KMS-11 (cell line): Measurements from ENCODE around the gene RAB40C.

Experiments used
- H2AFZ ChIP-seq: fragments of 200-600 bp; sonication (generic); 2 replicates; pipeline ENCODE4 v1.6.1; 2016; ENCODE audit warnings: antibody characterized with exemption, mixed run types, low read depth
- H3K27ac ChIP-seq: fragments of 200-600 bp; sonication (generic); 2 replicates; pipeline ENCODE4 v1.6.1; 2016; ENCODE audit warnings: mild to moderate bottlenecking, mixed run types
- H3K27me3 ChIP-seq: fragments of 200-600 bp; sonication (generic); 2 replicates; pipeline ENCODE4 v1.6.1; 2017; ENCODE audit warnings: mild to moderate bottlenecking, low read depth, mixed run types, moderate library complexity; ENCODE audit not compliant: insufficient read depth
- H3K36me3 ChIP-seq: fragments of 200-600 bp; sonication (generic); 2 replicates; pipeline ENCODE4 v1.6.1; 2017; ENCODE audit warnings: mild to moderate bottlenecking, mixed run types; ENCODE audit not compliant: insufficient read depth
- H3K4me1 ChIP-seq: fragments of 200-600 bp; sonication (generic); 2 replicates; pipeline ENCODE4 v1.6.1; 2016; ENCODE audit warnings: mild to moderate bottlenecking, low read depth, mixed run types; ENCODE audit not compliant: poor library complexity, severe bottlenecking
- H3K4me2 ChIP-seq: fragments of 200-600 bp; sonication (generic); 2 replicates; pipeline ENCODE4 v1.7.0; 2016; ENCODE audit warnings: mild to moderate bottlenecking, mixed run types
- H3K4me3 ChIP-seq: fragments of 200-600 bp; sonication (generic); IDR thresholded peaks from 2 replicates; pipeline ENCODE4 v1.6.1; 2017; ENCODE audit warnings: low read depth, low read length, mixed read lengths; ENCODE audit not compliant: insufficient read depth
- H3K79me2 ChIP-seq: fragments of 200-600 bp; sonication (generic); 2 replicates; pipeline ENCODE4 v1.6.1; 2016; ENCODE audit warnings: low read depth, mixed run types; ENCODE audit not compliant: insufficient read depth
- H3K9ac ChIP-seq: fragments of 200-600 bp; sonication (generic); 2 replicates; pipeline ENCODE4 v1.6.1; 2016; ENCODE audit warnings: mild to moderate bottlenecking, mixed run types
- H4K20me1 ChIP-seq: fragments of 200-600 bp; sonication (generic); 2 replicates; pipeline ENCODE4 v1.6.1; 2016; ENCODE audit warnings: mild to moderate bottlenecking, mixed run types; ENCODE audit not compliant: insufficient read depth
- TF ChIP-seq, protein P1 (sequence below): fragments of 200-600 bp; sonication (generic); conservative IDR thresholded peaks from 2 replicates; pipeline ENCODE4 v1.6.1; 2017; ENCODE audit warnings: low read depth, mild to moderate bottlenecking, antibody characterized with exemption, low read length, moderate library complexity, mixed read lengths

Gene RAB40C

DNA sequence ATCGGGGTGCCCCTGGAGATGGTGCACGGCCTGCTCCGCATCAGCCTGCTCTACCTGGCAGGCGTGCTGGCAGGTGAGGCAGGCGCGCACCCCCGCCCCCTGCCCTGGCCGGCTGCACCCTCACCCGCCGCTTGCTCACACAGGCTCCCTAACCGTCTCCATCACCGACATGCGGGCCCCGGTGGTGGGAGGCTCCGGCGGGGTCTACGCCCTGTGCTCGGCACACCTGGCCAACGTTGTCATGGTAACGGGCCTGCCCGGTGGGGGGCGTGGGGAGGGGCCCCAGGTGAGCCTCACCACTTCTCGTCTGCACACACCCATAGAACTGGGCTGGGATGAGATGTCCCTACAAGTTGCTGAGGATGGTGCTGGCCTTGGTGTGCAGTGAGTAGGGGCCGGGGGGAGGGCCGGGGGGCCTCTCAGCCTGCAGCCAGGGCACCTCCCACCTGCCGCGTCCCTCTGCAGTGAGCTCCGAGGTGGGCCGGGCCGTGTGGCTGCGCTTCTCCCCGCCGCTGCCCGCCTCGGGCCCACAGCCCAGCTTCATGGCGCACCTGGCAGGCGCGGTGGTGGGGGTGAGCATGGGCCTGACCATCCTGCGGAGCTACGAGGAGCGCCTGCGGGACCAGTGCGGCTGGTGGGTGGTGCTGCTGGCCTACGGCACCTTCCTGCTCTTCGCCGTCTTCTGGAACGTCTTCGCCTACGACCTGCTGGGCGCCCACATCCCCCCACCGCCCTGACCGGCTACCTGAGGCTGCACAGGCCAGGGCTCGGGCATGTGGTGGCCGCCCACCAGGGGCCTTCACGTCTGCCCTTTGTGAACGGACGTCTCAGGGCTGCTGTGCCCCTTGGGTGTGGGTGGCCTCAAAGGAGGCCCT lies 87.7 kb downstream of the RAB40C start:
- Histone ChIP-seq H3K36me3 (peaks cover 3% of the 10 kb centered on the region; the same call in 1 of the 2 replicates), H4K20me1 (no peaks in the 10 kb centered on the region), H3K9ac (no peak overlapping the region), H2AFZ (no peak overlapping the region), H3K79me2 (peaks cover 18% of the 10 kb centered on the region), H3K4me2 (no peak overlapping the region), H3K4me1 (no peaks in the 10 kb centered on the region), H3K27ac (no peak overlapping the region), H3K4me3 (no peak overlapping the region), H3K27me3 (no peaks in the 10 kb centered on the region)
- TF ChIP-seq, protein P1, sequence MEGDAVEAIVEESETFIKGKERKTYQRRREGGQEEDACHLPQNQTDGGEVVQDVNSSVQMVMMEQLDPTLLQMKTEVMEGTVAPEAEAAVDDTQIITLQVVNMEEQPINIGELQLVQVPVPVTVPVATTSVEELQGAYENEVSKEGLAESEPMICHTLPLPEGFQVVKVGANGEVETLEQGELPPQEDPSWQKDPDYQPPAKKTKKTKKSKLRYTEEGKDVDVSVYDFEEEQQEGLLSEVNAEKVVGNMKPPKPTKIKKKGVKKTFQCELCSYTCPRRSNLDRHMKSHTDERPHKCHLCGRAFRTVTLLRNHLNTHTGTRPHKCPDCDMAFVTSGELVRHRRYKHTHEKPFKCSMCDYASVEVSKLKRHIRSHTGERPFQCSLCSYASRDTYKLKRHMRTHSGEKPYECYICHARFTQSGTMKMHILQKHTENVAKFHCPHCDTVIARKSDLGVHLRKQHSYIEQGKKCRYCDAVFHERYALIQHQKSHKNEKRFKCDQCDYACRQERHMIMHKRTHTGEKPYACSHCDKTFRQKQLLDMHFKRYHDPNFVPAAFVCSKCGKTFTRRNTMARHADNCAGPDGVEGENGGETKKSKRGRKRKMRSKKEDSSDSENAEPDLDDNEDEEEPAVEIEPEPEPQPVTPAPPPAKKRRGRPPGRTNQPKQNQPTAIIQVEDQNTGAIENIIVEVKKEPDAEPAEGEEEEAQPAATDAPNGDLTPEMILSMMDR: no peak

DNA sequence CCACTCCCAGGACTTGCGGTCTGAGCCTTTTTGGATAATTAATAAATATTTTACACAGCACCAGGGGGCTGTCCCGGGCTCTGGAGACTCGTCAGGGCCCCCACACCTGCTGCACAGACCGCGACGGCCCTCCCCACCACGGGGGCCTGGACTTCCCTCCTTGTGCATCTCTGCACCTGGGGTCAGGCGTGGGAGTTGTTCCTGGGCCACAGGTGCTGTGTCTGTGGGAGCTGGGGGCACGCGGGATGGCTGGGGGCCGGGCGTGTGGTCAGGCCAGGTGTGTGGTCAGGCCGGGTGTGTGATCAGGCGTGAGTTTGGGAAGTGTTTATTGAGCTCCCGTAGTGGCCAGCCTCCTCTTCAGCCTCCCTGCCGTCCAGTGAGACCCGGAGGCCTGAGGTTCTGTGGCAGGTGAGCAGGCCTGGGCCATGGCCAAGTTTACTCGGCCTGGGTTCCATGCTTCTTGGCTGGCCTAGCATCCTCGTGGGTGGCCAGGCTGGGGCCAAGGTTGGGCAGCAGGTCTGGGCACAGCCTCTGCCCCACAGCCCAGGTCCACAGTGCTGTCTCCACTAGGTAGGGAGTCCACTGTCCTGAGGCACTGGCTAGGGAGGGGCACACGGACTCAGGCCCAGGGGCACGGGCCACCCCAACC lies 88.5 kb downstream of the RAB40C start:
- no peaks in the 10 kb centered on the region; the same call in 1 of the 2 replicates for H3K36me3 ChIP-seq
- H3K79me2 ChIP-seq: peaks cover 18% of the 10 kb centered on the region
- no peak overlapping the region for H3K4me3 ChIP-seq
- H2AFZ ChIP-seq: no peak overlapping the region
- H4K20me1 ChIP-seq: no peaks in the 10 kb centered on the region
- H3K4me2 ChIP-seq: no peak overlapping the region
- H3K27ac ChIP-seq: no peak overlapping the region
- no peaks in the 10 kb centered on the region for H3K4me1 ChIP-seq
- H3K9ac ChIP-seq: no peak overlapping the region
- H3K27me3 ChIP-seq: no peaks in the 10 kb centered on the region
- TF ChIP-seq, protein P1: no peak
